Psoas muscle (tissue), 8 donors: ENCODE results near the gene HS1BP3. TPM values are rescaled to one million over a fixed set of nuclear protein-coding genes. Genes with fewer than 3 reads are reported as not detected.

ENCODE experiments used
- ATAC-seq, 4 donors: fragments of 200-7000 bp; cut with Tn5 transposase; one replicate each; pipeline ENCODE4 v1.9.1; 2020; ENCODE audit warnings: moderate library complexity in 3 of 4, mild to moderate bottlenecking in 2 of 4
- DNase-seq, 2 donors: peaks; one replicate each; pipeline ENCODE4 v3.0.0-alpha.2; 2020
- H3K27ac ChIP-seq: fragments of 200-600 bp; one replicate; pipeline ENCODE4 v1.8.0; 2022
- H3K27me3 ChIP-seq, 3 donors: fragments of 200-600 bp in 1 of 3; one replicate each; pipeline versions ENCODE4 v1.6.1 to v1.8.0; 2013 to 2022; ENCODE audit warnings: low read length in 2 of 3, mild to moderate bottlenecking in 2 of 3, moderate library complexity in 1 of 3; ENCODE audit not compliant: insufficient read depth in 3 of 3
- H3K36me3 ChIP-seq, 2 donors: fragments of 200-600 bp in 1 of 2; one replicate each; pipeline versions ENCODE4 v1.6.1 to v1.8.0; 2013 to 2022; ENCODE audit warnings: low read depth in 1 of 2, mild to moderate bottlenecking in 1 of 2, moderate library complexity in 1 of 2; ENCODE audit not compliant: insufficient read depth in 1 of 2
- H3K4me1 ChIP-seq: fragments of 200-600 bp; one replicate; pipeline ENCODE4 v1.8.0; 2022
- H3K4me3 ChIP-seq: fragments of 200-600 bp; one replicate; pipeline ENCODE4 v1.8.0; 2022; ENCODE audit warnings: mild to moderate bottlenecking
- H3K9me3 ChIP-seq: fragments of 200-600 bp; one replicate; pipeline ENCODE4 v1.8.0; 2022
- WGBS, 3 donors: extraction: QIAGEN DNeasy Blood & Tissue Kit; methylation state at CpG; one replicate each; pipeline versions ENCODE4 v1.1.6 to v1.1.7; 2013; 5-methylcytosine and 5-hydroxymethylcytosine counted together
- intact Hi-C, 2 donors: fragments of 100-400 bp; cut with DNase I; formaldehyde crosslinking; loops; one replicate each; pipeline versions ENCODE4 v1.11.0 to v1.14.2; 2022
- polyA plus RNA-seq, 3 donors: library from polyadenylated mRNA; stranded (reverse); fragments of 200-250 nt; gene quantifications; one replicate each; pipeline ENCODE4 v1.2.3, GENCODE V29; 2013
- total RNA-seq, 4 donors: library from RNA; stranded (reverse); fragmentation: NEBNext Ultra II Directional in 2 of 4; extraction: Animal tissue kit (Norgen Biotek cat#: 25700) in 2 of 4; gene quantifications; one replicate each; pipeline versions ENCODE4 v1.2.1 to v1.2.4, GENCODE V29; 2021 to 2023
- TF ChIP-seq, protein P1 (sequence below): fragments of 200-600 bp; IDR thresholded peaks from one replicate; pipeline ENCODE4 v1.8.0; 2022; ENCODE audit warnings: antibody characterized with exemption
- donor health status: healthy with polysubstance abuse.
- donor health status: DM: no; HTN: no; CAD: no; lungs with moderate emphysema.
- donor health status: Bipolar disorder and iron deficiency.
- donor health status: healthy.
- donor health status: DM: yes; HTN: yes; CAD: no.
- donor health status: DM: no; HTN: no; CAD: no.
- donor health status: DM: no; HTN: no; CAD: no.
- donor health status: DM: yes; HTN: yes; CAD: no.

The HS1BP3 gene
- total and polyA plus RNA-seq, 7 donors: 9.2 to 20.6 (median 12.1) TPM

DNA sequence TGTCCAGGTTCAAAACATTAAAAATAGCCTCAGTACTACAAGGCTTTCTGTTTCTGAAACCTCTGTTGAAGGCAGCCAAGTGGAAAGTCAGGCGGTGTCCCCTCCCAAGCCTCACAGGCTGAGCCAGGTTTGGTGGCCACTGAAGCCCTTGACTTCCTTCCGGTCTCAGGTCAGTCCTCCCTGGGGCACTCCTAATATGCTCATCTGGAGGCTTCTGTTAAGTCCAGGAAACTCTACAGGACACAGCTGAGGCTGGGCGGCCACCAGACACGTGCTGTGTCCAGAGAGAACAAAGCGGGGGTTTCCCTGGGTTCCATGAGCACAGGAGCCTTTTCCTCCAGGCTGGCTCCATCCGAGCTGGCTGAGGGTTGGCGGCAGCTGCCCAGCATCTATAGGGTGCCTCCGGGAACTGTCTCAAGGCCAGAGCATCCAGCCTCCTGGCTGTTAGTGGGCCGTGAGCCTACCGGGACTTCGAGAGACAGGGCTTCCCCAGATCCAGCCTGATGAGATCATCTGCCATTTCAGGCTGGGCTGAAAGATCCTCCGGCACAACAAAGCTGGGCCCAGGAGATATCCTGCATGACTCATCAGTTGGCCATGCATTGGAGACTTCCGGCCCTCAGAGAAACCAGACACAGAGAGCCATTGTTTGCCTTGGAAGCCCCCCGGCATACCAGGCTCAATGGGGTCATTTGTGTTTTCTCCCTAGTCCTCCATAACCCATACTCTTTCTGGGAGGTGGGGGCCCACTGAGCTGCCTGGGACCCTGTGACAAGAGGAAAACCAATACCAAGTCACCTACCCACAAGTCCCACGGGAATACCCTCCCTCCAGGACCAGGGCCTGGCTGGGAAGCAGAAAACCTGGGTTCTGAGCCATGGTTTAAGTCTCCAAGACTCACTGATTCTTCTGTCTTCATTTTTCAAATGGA is 71.7 kb downstream of the HS1BP3 start:
- peak; percentile 95 to 96 (median 96) for ATAC-seq
- intact Hi-C loops: loop anchor here in 1 of 2 donors (2.0 kb wide), 1 partner anchor 26 kb away; no protein-coding TSS in a partner anchor
- H3K9me3 ChIP-seq: peaks cover 9% of the 10 kb centered on the region
- no peaks in the 10 kb centered on the region for H3K36me3 ChIP-seq
- peak overlapping the region; percentile 13 for H3K4me3 ChIP-seq
- H3K27me3 ChIP-seq: no peaks in the 10 kb centered on the region
- TF ChIP-seq, protein P1, sequence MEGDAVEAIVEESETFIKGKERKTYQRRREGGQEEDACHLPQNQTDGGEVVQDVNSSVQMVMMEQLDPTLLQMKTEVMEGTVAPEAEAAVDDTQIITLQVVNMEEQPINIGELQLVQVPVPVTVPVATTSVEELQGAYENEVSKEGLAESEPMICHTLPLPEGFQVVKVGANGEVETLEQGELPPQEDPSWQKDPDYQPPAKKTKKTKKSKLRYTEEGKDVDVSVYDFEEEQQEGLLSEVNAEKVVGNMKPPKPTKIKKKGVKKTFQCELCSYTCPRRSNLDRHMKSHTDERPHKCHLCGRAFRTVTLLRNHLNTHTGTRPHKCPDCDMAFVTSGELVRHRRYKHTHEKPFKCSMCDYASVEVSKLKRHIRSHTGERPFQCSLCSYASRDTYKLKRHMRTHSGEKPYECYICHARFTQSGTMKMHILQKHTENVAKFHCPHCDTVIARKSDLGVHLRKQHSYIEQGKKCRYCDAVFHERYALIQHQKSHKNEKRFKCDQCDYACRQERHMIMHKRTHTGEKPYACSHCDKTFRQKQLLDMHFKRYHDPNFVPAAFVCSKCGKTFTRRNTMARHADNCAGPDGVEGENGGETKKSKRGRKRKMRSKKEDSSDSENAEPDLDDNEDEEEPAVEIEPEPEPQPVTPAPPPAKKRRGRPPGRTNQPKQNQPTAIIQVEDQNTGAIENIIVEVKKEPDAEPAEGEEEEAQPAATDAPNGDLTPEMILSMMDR: no peak
- peaks cover 32% of the 10 kb centered on the region for H3K4me1 ChIP-seq
- DNase-seq: peak; percentile 82 to 88
- H3K27ac ChIP-seq: peak overlapping the region; percentile 84
- WGBS, 3 donors: 6 to 13% (median 12%) methylated on average over 15 of the region's 15 CpGs

DNA sequence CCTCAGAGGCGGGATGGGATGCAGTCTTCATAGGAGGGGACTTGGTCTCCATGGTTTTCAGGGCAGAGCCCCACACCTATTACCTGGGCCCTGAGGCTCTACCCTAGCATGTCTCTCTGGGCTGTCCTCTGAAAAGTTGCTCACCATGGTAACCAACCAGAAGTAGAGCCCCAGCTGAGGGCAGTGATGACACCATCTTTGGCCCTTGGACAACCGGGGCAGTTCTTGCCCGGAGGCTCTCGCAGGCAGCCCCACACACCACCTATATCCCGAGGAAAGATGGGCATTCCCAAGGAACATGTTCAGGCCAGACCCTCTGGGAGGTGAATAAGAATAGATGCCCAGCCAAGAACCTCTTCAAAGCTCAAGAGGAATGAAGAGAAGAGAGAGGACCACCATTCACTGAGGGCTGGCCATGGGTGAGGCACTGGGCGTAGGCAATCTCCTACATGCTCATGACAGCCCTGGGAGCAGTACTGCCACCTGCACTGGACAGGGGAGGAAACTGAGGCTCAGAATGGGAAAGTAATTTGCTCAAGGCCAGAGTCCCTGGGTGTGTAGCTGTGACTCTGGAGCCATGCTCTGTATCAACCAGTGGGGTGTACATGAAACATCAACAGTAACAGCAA is 72.5 kb downstream of the HS1BP3 start:
- TF ChIP-seq, protein P1: no peak
- Histone ChIP-seq H3K9me3 (peaks cover 9% of the 10 kb centered on the region), H3K27ac (peak overlapping the region; percentile 84), H3K27me3 (no peaks in the 10 kb centered on the region), H3K4me1 (peaks cover 37% of the 10 kb centered on the region), H3K36me3 (no peaks in the 10 kb centered on the region), H3K4me3 (no peak overlapping the region)
- DNase-seq: peak in 1 of 2 donors; percentile 12
- intact Hi-C loops: loop anchor here in 1 of 2 donors (2.0 kb wide), 1 partner anchor 26 kb away; no protein-coding TSS in a partner anchor
- 63 to 73% (median 64%) methylated on average over 6 of the region's 6 CpGs for WGBS, 3 donors
- ATAC-seq: no peak

DNA sequence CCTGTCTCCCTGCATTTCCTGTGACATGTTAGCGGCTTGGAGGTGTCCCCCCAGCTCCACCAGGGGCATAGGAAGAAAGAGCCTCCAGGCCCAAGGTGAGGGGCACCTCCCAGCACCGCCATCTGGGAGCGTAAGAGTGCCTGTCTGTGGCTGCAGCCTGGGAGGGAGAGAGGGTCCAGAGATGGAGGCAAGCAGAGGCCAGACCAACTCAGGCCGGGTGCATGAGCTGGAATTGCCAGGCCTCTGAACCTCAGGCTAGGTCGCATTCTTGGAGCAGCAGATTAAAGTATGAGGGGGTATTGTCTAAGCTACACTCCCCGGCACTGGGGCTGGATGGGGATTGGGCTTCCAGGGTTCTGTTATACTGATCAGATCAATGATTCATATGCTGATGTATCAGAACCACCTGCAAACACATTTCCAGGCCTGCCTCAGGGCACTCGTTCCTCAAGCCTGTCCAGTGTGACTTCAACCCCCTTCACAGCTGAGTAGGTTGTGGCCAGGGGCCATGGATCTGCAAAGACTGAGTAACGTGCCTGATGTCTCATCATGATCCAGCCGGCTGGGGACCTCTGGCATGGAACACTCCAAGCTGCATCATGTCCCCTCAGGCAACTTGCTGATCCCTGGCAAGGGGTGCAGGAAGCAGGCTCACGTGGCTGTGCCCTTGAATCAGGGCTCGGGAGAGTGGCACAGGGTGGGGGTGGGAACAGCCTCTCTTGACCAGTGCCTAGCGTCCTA is 73.2 kb downstream of the HS1BP3 start:
- WGBS, 3 donors: 74 to 84% (median 78%) methylated on average over 12 of the region's 12 CpGs
- peaks cover 9% of the 10 kb centered on the region for H3K9me3 ChIP-seq
- H3K4me1 ChIP-seq: peaks cover 44% of the 10 kb centered on the region
- TF ChIP-seq, protein P1: no peak
- DNase-seq (peak in 1 of 2 donors; percentile 55), ATAC-seq (no peak)
- intact Hi-C loops: loop anchor here in 1 of 2 donors (2.0 kb wide), 1 partner anchor 25 kb away; no protein-coding TSS in a partner anchor
- no peaks in the 10 kb centered on the region for H3K36me3 ChIP-seq
- no peak overlapping the region for H3K27ac ChIP-seq
- no peak overlapping the region for H3K4me3 ChIP-seq
- no peaks in the 10 kb centered on the region for H3K27me3 ChIP-seq

DNA sequence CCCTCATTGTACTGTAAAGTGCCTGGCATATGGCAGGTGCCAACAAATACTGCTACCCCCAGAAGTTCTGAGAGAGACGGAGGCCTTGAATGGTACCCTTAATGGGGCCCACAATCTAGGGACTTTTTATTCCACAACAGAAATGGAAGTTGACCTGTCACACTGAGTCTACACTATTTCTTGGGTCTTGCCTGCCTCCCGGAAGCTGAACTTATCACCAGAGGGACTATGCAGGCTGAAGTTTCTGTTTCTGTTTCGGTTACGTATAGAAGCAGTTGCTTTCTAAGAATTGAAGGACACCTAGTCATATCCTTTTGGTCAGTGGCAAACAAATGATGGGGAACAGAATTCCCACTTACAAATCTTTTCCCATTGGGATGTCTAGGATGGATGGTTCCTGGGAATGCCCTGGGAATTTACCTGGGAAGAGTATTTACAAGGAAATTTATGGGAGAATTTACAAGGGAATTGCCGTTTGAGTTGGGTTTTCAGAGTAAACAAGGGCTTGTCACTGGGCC is 74.2 kb downstream of the HS1BP3 start:
- Histone ChIP-seq H3K27ac (no peak overlapping the region), H3K4me1 (peaks cover 44% of the 10 kb centered on the region), H3K27me3 (no peaks in the 10 kb centered on the region), H3K9me3 (peaks cover 5% of the 10 kb centered on the region), H3K4me3 (no peak overlapping the region), H3K36me3 (no peaks in the 10 kb centered on the region)
- TF ChIP-seq, protein P1: no peak
- ATAC-seq (no peak), DNase-seq (no peak)
- intact Hi-C loops: no loop called here
- 74 to 89% (median 76%) methylated on average over 5 of the region's 5 CpGs for WGBS, 3 donors
